ENCODE measurements around the gene ATAD5. TPM values are rescaled to one million over a fixed set of nuclear protein-coding genes. Genes with fewer than 3 reads are reported as not detected.

Gene ATAD5
- polyA plus RNA-seq, 1 donor from 2014 or later, result 6.3 TPM

- Histone ChIP-seq H3K4me3 (ENCODE audit: low read length) (no peak overlapping the region), H4K20me1 (ENCODE audit: insufficient read depth) (no peaks in the 10 kb centered on the region), H2AFZ (ENCODE audit: low read depth, low read length) (no peak overlapping the region), H3K79me2 (replicated peaks; ENCODE audit: insufficient read depth, low read length) (no peaks in the 10 kb centered on the region), H3K9me3 (ENCODE audit: low read length) (no peaks in the 10 kb centered on the region), H3K27me3 (ENCODE audit: insufficient read depth, low read depth, low read length) (peaks cover 21% of the 10 kb centered on the region), H3F3A (ENCODE audit: insufficient read depth, low read length, poor library complexity, severe bottlenecking) (no peaks in the 10 kb centered on the region), H3K27ac (ENCODE audit: low read length) (no peak overlapping the region), H3K9me2 (ENCODE audit: insufficient read depth, low read length) (no peaks in the 10 kb centered on the region), H3K9ac (ENCODE audit: low read length) (no peak overlapping the region), H3K36me3 (ENCODE audit: insufficient read depth, low read length) (no peaks in the 10 kb centered on the region), H3K4me2 (ENCODE audit: low read length) (no peak overlapping the region)
- TF ChIP-seq REST (IDR thresholded peaks at IDR 0.05; ENCODE audit: borderline replicate concordance), result no peak
- TF ChIP-seq SMC3 (conservative IDR thresholded peaks at IDR 0.05; ENCODE audit: poor library complexity), result no peak
- TF ChIP-seq RAD21 (conservative IDR thresholded peaks at IDR 0.05), result no peak
- TF ChIP-seq EP300 (conservative IDR thresholded peaks at IDR 0.05; ENCODE audit: poor library complexity, severe bottlenecking), result no peak
- TF ChIP-seq, protein P1, sequence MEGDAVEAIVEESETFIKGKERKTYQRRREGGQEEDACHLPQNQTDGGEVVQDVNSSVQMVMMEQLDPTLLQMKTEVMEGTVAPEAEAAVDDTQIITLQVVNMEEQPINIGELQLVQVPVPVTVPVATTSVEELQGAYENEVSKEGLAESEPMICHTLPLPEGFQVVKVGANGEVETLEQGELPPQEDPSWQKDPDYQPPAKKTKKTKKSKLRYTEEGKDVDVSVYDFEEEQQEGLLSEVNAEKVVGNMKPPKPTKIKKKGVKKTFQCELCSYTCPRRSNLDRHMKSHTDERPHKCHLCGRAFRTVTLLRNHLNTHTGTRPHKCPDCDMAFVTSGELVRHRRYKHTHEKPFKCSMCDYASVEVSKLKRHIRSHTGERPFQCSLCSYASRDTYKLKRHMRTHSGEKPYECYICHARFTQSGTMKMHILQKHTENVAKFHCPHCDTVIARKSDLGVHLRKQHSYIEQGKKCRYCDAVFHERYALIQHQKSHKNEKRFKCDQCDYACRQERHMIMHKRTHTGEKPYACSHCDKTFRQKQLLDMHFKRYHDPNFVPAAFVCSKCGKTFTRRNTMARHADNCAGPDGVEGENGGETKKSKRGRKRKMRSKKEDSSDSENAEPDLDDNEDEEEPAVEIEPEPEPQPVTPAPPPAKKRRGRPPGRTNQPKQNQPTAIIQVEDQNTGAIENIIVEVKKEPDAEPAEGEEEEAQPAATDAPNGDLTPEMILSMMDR (IDR thresholded peaks at IDR 0.05; ENCODE audit: poor library complexity, severe bottlenecking), result no peak
Measured at GRCh38 chr17:30917050-30917449, 85.3 kb downstream of the ATAD5 start.

DNA sequence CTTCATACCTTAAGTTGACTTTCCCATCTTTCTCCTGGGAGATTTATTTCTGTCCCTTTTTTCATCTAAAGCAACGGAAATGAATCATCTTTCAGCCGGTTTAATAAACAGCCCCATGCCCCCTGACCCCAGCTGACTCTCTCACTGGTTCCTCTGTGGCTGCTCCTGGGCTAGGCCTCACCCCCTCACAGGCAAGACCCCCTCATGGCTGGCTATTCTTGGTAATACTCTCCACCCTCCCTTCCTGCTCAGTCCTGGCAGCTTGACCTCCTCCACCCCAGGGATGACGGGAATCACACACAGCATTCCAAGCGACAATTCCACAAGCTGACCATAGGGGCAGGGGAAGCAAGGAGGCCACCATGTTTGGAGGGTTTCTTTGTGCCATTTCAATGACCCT is 88.5 kb downstream of the ATAD5 start:
- TF ChIP-seq POLR2AphosphoS5 (IDR thresholded peaks at IDR 0.05) (no peak), TAF1 (IDR thresholded peaks at IDR 0.05; ENCODE audit: low read depth) (no peak), REST (IDR thresholded peaks at IDR 0.05; ENCODE audit: borderline replicate concordance) (no peak), MXI1 (conservative IDR thresholded peaks at IDR 0.05; ENCODE audit: poor library complexity, severe bottlenecking) (no peak)
- H3K4me3 ChIP-seq (ENCODE audit: low read length), result no peak overlapping the region
- H3K4me2 ChIP-seq (ENCODE audit: low read length), result no peak overlapping the region
- no peaks in the 10 kb centered on the region for H3K36me3 ChIP-seq (ENCODE audit: insufficient read depth, low read length)
- no peak overlapping the region for H3K27ac ChIP-seq (ENCODE audit: low read length)
- no peak overlapping the region for H3K9ac ChIP-seq (ENCODE audit: low read length)
- H3K9me3 ChIP-seq (ENCODE audit: low read length), result no peaks in the 10 kb centered on the region
- H4K20me1 ChIP-seq (ENCODE audit: insufficient read depth), result no peaks in the 10 kb centered on the region
- H3F3A ChIP-seq (ENCODE audit: insufficient read depth, low read length, poor library complexity, severe bottlenecking), result no peaks in the 10 kb centered on the region
- no peaks in the 10 kb centered on the region for H3K9me2 ChIP-seq (ENCODE audit: insufficient read depth, low read length)
- peaks cover 48% of the 10 kb centered on the region for H3K27me3 ChIP-seq (ENCODE audit: insufficient read depth, low read depth, low read length)
- H3K79me2 ChIP-seq (replicated peaks; ENCODE audit: insufficient read depth, low read length), result no peaks in the 10 kb centered on the region
- H2AFZ ChIP-seq (ENCODE audit: low read depth, low read length), result no peak overlapping the region

All from neural cell (in vitro differentiated cells).